Muscle of arm (tissue), 12 donors: ENCODE data around the gene C1QBP. TPM values are rescaled to one million over a fixed set of nuclear protein-coding genes. Genes with fewer than 3 reads are reported as not detected.
"Not testable (repeated sequence)": the region's sequence is repeated elsewhere in the genome, so short reads cannot be mapped to it uniquely, and the experiment has no call there.

ENCODE experiments used
- DNase-seq: peaks from one replicate; pipeline ENCODE4 v3.0.0-alpha.2; 2013
- polyA plus RNA-seq, 12 donors: library from polyadenylated mRNA; unstranded; fragments of 120-200 nt; gene quantifications; one replicate each; pipeline ENCODE4 v1.2.1, GENCODE V29; 2013; ENCODE audit not compliant: insufficient read length in 12 of 12

The C1QBP gene
- polyA plus RNA-seq, 12 donors, result 66.1 to 137 (median 117) TPM; not detected in 1

- no peak for DNase-seq
These were observed 1.1 kb downstream of the C1QBP start for GRCh38 chr17:5437721-5438317.

- not testable (repeated sequence) for DNase-seq
These were observed 3.1 kb downstream of the C1QBP start for GRCh38 chr17:5435781-5436315.

GRCh38 chr17:5434984-5435383 lies 4.0 kb downstream of the C1QBP start:
- DNase-seq, result no peak

- DNase-seq, result no peak
These were observed 6.9 kb downstream of the C1QBP start for GRCh38 chr17:5431949-5432556.

GRCh38 chr17:5431234-5431633 lies 7.7 kb downstream of the C1QBP start:
- not testable (repeated sequence) for DNase-seq

GRCh38 chr17:5430413-5430999 lies 8.4 kb downstream of the C1QBP start:
- DNase-seq, result no peak

GRCh38 chr17:5429191-5429887 lies 9.6 kb downstream of the C1QBP start:
- no peak for DNase-seq

GRCh38 chr17:5425826-5426225 lies 13.1 kb downstream of the C1QBP start:
- DNase-seq, result no peak

- no peak for DNase-seq
These were observed 14.0 kb downstream of the C1QBP start for GRCh38 chr17:5424909-5425308.

- no peak for DNase-seq
These were observed 16.4 kb downstream of the C1QBP start for GRCh38 chr17:5422505-5422904.

- no peak for DNase-seq
These were observed 18.8 kb downstream of the C1QBP start, which contains the start of gene RPAIN for GRCh38 chr17:5419959-5420653. Gene RPAIN, plus strand, starts transcription at chr17:5420182. Its CDS starts 29 bp downstream, at chr17:5420211.

- DNase-seq, result peak; percentile 98
These were observed 19.5 kb downstream of the C1QBP start, which contains the start of gene NUP88 for GRCh38 chr17:5419356-5419958. Gene NUP88, minus strand, starts transcription at chr17:5419662. Its CDS starts 12 bp downstream, at chr17:5419650.

- DNase-seq, result peak; percentile 35
These were observed 20.0 kb downstream of the C1QBP start for GRCh38 chr17:5418858-5419355.

- no peak for DNase-seq
These were observed 22.1 kb downstream of the C1QBP start for GRCh38 chr17:5416901-5417300.

GRCh38 chr17:5413682-5414081 lies 25.3 kb downstream of the C1QBP start:
- DNase-seq, result no peak

- DNase-seq, result no peak
These were observed 28.2 kb downstream of the C1QBP start for GRCh38 chr17:5410594-5411272.

- DNase-seq, result no peak
These were observed 30.8 kb downstream of the C1QBP start for GRCh38 chr17:5408186-5408585.

- DNase-seq, result no peak
These were observed 33.6 kb downstream of the C1QBP start for GRCh38 chr17:5405400-5405799.

- DNase-seq, result no peak
These were observed 39.2 kb downstream of the C1QBP start for GRCh38 chr17:5399767-5400166.

- DNase-seq, result no peak
These were observed 42.3 kb downstream of the C1QBP start for GRCh38 chr17:5396612-5397011.
